DMS114 treated with DMSO at 0.1 percent for 48 hours (cell line): Measurements from ENCODE around the gene SEMA3C.
"Not testable (repeated sequence)": the region's sequence is repeated elsewhere in the genome, so short reads cannot be mapped to it uniquely, and the experiment has no call there.

Experiments
- DNase-seq: peaks from one replicate; lab custom pipeline; 2025; ENCODE audit not compliant: unreplicated experiment; lab: John Stamatoyannopoulos, UW

SEMA3C gene

GRCh38 chr7:80929619-80930018 lies 10.8 kb upstream of the SEMA3C start:
- DNase-seq, result no peak

DNA sequence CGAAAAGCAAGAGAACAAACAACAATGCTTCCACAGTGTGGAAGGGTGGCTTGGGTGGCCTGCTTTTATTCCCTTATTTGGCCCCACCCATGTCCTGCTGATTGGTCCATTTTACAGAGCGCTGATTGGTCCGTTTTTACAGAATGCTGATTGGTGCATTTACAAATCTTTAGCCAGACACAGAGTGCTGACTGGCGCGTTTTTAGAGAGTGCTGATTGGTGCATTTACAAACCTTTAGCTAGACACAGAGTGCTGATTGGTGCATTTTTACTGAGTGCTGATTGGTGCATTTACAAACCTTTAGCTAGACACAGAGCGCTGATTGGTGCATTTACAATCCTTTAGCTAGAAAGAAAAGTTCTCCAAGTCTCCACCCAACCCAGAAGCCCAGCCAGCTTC lies 8.1 kb upstream of the SEMA3C start:
- DNase-seq, result not testable (repeated sequence)

GRCh38 chr7:80924090-80924489 lies 5.2 kb upstream of the SEMA3C start:
- no peak for DNase-seq

GRCh38 chr7:80923211-80923612 lies 4.4 kb upstream of the SEMA3C start:
- DNase-seq, result peak; percentile 53

DNA sequence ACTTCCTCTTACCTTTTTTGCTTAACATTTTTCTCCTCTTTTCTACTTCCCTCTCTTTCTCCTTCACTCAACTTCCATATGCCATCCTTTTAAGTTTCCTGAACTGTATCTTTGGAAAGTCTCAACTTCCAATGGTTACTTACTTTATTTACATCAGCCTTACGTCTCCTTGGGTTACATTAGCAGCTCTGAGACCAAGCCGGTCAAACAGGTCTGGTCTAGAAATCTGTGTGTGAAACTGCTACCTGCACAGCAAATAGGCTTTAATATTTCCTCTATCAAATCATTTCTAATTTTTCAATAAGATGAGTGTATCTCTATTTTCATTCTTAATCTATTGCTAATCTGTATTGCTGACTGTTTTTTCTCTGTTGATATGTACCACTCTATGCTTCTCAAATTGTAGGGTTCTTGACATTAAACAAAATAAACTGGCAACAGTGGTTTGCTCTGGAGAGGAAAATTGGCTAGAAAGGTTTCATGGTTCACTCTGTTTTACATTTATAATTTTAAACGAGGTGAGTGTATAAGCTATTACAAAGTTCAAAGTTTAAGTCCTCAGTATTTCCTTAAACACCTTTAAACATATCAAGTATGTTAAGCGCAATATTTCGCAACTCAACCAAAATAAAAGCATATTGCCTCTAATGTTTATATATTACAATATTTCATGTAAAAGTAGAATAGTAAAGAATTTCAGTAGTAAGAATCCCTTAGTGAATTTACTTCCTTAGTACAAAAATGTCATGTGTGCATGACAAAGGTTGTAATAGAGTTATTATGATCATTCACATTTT lies 3.6 kb upstream of the SEMA3C start:
- no peak for DNase-seq

DNA sequence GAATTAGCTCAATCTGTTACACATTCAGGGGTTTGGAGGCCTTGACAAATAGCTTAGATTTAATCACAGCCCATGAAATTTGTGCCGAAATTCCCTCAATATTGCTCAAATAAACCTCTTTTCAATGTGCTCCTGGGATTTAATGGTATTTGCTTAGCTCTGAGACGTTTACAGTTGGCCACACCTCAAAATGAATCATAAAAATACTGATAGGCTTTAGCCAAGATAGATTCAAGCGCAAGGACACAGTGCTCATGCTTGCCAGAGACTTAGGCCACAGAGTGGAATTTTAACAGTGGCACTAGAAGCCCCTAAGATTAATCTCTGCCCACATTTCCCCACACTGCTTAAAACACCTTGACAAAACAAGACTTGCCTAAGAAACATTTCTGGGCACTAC lies 2.3 kb upstream of the SEMA3C start:
- peak; percentile 58 for DNase-seq

GRCh38 chr7:80918399-80918798 lies 452 bp downstream of the SEMA3C start:
- peak; percentile 77 for DNase-seq

GRCh38 chr7:80916770-80917741 lies 1.8 kb downstream of the SEMA3C start:
- DNase-seq, result peak; percentile 64

DNA sequence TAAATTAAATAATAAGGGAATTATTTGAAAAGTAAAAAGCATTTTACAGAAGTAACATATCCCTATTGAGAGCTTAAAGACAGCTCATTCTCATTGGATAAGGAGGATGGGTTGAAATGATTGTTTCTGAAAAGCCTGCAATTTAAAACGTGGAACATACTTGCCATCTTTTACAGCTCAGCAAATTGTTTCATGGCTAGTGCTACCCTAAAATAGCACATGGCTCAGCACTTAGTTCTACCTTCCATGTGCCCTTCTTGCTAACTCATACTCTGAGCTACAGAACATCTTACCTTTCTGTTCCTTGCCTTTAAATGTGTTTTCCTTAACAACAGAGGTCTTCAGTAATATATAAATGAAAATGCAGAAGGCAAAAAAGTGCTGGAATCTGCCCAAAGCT lies 8.6 kb downstream of the SEMA3C start:
- no peak for DNase-seq

DNA sequence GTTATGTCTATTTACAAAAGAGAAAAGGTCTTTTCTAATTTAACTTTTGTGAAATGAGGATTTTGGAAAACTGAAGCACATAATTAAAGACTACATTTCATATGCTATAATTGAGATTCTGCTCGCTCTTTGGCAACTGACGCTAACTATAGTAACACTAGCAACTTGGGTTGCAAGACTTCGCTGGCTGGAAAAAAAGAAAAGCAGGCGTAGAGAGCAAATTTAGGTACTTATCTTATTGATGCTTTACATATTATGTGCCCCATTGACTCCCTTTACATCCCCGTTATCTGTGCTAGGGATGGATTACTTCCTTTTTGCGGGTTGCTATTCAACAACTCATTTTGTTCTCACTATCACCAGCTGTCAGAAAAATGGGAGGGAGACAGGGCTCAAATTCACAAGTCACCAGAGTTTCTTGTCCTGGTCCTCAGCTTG lies 10.5 kb downstream of the SEMA3C start:
- DNase-seq, result no peak

GRCh38 chr7:80907612-80908011 lies 11.2 kb downstream of the SEMA3C start:
- DNase-seq, result peak; percentile 45

GRCh38 chr7:80907141-80907601 lies 11.7 kb downstream of the SEMA3C start:
- DNase-seq, result no peak

DNA sequence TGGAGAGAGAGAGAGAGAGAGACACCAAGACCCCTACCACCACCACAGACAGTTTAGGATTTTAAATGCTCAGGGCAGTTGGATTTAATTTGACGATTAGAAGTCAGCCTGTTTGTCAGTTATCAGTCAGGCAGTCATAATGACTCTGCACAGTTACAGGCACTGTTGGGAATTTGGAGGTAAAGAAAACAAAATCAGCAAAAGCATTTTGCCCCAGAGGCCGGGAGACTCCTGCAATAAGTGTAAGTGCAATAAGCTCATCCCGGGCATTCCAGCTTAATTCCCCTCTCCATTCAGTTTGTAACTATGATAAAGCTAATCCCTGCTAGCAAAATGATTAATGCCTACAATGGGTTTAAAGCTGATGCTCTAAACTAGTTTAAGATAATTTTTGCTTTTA lies 13.5 kb downstream of the SEMA3C start:
- no peak for DNase-seq

DNA sequence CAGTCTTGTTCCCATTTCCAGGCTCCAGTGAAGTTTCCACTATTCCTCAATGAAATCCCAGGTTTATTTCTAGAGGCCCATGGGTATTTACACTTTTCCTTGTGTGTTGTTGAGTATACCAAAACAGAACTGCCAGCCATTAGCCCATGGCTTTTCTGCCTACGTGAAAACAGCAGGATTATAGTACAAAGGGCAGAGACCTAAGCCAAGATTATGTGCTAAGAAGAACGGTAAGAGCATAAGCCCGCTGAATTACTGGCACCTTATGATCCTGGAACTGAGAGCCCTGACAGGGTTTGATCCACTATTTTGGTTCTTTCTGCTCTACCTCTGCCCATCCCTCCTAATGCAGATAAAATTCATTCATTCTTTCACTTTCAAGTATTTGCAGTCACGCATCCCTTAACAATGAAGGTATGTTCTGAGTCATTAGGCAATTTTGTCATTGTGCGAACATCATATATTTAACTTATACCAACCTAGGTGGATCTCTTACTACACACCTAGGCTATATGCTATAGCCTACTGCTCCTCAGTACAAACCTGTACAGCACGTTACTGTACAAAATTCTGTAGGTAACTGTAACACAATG lies 16.0 kb downstream of the SEMA3C start:
- no peak for DNase-seq

DNA sequence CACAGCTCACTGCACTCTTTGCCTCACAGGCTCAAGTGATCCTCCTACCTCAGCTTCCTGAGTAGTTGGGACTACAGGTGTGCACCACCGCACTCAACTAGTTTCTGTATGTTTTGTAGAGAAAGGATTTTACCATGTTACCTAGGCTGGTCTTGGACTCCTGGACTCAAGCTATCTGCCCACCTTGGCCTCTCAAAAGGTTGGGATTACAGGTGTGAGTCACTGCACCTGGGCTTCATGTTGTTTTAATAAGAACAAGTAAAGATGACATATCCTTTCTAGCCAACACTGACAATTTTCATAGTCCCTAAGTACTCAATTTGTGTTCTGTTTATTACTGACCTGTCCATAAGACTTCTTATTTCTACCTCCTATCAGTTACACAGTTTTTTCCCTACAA lies 16.8 kb downstream of the SEMA3C start:
- no peak for DNase-seq

GRCh38 chr7:80900583-80901576 lies 18.0 kb downstream of the SEMA3C start:
- DNase-seq, result no peak

DNA sequence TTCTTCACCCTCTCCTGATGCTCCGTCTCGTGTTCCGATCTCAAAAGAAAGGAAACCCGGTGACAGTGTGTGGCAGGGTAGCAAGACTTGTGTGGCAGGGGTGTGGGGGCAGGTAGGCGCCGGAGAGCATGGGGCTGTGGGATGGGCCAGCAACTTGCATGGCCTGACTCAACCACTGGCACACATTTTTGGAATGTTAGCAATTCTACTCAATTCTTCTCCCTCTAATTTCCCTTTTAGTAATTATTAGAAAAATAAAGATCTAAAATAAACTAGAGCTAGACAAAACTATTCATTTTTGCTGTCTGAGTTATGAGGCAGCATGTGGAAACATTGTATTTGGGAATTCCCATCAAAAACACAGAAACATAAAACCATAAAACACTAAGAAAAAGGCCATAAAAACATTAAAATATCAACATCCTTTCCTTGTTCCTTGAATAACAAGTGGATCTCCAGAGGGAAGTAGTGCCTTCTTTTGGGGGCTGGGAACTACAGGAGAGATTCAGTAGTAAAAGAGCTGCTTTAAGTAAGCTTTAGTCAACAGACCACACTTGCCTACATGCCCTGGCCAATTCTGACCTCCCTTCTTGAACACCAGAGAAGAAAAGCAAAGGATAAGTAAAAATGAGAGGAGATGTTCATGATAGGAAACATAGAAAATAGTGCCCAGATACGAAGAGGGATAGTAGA lies 21.8 kb downstream of the SEMA3C start:
- no peak for DNase-seq

DNA sequence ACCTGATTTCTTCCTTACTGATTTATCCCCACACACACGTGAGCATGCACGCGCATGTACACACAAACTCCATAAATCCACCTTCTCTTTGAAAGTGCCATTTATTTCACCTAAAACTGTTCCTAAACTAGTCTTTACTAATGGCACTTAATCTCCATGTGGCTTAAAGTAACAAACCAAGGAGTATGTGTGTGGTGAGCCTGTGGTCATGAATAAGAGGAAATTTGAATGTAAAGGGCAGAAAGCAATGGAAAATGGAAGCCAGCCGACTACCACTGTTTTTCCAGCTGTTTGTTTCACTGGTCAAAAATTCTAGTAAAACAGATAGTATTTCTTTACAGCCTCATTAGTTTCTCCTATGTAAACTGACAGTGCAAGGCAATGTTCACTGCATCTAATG lies 23.8 kb downstream of the SEMA3C start:
- DNase-seq, result no peak

GRCh38 chr7:80891259-80891544 lies 27.6 kb downstream of the SEMA3C start:
- no peak for DNase-seq
